Ovary (tissue), 3 donors: ENCODE results near the gene TRANK1.

Experiments used
- EP300 ChIP-seq: sonication (generic); formaldehyde crosslinking; IDR thresholded peaks from one replicate; pipeline ENCODE4 v1.6.1; 2017; ENCODE audit warnings: antibody characterized with exemption
- TF ChIP-seq, protein P1 (sequence below), 3 donors: fragments of 450-650 bp in 2 of 3; fragments of 200-600 bp in 1 of 3; IDR thresholded peaks; one replicate each; pipeline versions ENCODE4 v1.5.1 to v1.8.0; 2016 to 2022; ENCODE audit warnings: antibody characterized with exemption in 3 of 3, mild to moderate bottlenecking in 1 of 3
- donor health status: DM: no; HTN: no; CAD: no.

DNA sequence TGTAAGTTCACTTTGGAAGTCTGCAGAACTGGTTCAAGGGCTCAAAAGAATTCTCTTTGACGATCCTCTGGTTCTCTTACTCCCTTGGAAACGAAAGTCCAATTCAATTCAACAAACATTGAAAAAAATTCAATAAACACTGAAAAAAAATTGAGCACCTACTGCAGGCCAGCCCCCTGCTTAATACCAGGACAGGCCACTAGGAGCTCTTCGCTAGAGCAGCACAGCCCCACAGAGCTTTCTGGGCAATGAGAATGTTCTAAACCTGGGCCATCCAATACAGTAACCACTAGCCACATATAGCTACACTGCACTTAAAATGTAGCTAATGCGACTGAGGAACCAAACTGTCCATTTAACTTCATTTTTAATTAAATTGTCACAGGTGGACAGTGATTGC lies 130.1 kb downstream of the TRANK1 start:
- TF ChIP-seq, protein P1, sequence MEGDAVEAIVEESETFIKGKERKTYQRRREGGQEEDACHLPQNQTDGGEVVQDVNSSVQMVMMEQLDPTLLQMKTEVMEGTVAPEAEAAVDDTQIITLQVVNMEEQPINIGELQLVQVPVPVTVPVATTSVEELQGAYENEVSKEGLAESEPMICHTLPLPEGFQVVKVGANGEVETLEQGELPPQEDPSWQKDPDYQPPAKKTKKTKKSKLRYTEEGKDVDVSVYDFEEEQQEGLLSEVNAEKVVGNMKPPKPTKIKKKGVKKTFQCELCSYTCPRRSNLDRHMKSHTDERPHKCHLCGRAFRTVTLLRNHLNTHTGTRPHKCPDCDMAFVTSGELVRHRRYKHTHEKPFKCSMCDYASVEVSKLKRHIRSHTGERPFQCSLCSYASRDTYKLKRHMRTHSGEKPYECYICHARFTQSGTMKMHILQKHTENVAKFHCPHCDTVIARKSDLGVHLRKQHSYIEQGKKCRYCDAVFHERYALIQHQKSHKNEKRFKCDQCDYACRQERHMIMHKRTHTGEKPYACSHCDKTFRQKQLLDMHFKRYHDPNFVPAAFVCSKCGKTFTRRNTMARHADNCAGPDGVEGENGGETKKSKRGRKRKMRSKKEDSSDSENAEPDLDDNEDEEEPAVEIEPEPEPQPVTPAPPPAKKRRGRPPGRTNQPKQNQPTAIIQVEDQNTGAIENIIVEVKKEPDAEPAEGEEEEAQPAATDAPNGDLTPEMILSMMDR (IDR thresholded peaks at IDR 0.05): no peak
- no peak for TF ChIP-seq EP300
